GM19324 (cell line): ENCODE data around the gene HOXB3.
A peak's percentile ranks its signal among the peaks of the same experiment; 100 is the strongest.

ENCODE experiments used
- ATAC-seq: cut with Tn5 transposase; IDR thresholded peaks from one replicate; pipeline ENCODE4 v1.9.1; 2021; ENCODE audit warnings: mild to moderate bottlenecking, moderate library complexity; ENCODE audit not compliant: unreplicated experiment, low FRiP score

The HOXB3 gene

DNA sequence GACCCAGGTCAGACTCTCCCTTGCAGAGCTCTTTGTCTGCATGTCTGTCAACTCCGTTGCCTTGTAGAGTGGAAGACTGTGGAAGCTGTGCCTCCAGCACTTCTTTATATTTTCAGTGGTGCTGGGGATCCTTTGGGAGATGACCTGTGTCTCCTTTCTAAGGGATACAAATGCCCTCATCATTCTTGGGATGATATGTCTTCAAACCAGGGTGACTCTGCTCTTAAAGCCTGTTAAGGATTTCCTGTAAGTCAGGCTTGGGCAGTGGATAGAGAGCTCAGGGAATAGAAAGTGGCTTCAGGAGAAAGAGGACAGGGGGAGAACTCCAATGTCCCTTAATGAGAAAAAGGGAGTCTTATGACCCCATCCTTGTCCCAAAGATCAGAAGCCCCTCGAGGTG, 1.5 kb downstream of the HOXB3 start:
- ATAC-seq = no peak

DNA sequence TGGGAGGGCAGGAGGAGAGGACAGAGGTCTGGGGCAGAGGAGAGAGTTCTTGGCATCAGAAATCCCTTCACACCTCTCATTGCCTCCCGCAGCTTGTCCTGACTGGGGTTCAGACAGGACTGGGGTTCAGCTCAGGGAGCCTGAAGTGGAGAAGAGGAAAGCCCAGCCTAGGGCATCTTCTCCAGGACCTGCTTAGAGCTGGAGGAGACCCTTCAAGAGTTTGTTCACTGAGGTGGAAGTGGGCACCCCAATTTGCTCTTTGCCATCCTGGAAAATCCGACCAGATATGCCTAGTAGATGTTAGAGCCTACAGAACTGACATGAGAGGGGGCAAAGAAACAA, 2.0 kb downstream of the HOXB3 start:
- no peak for ATAC-seq

DNA sequence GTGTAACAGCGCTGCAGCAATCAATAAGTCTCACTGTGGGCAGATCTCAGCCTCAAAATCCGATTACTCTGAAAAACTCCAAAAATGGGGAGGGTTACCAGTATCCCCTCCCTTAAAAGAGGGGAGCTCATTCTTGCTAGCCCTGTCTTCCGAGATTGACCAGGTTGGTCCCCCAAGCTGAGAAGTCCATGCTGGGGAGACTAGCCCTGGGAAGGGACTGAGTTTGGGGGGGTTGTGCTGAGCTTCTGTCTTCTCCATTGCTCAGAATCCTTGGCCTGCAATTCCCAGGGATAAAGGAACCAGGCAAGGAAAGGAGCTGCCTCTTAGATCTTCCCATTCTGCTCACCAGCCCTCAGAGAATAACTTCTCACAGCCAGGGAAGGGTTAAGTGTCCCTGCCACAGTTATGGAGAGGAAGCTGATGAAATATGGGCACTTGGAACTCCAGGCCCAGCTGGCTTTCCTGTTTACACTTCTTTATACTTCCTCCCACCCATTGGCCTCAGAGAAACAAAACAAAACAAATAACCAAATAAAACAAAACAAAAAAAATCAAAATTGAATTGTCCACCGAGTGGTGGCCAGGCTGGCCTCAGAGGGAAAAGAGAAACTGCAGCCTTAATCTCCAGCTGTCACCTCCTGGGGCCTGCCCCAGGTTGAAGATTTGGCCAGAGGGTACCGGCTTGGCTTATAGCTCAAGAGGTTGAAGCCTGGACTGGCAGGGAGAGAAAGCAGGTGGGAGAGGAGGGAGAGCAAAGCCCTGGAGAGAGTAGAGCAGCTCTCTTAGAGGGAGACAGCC, 2.6 kb downstream of the HOXB3 start:
- ATAC-seq = no peak

DNA sequence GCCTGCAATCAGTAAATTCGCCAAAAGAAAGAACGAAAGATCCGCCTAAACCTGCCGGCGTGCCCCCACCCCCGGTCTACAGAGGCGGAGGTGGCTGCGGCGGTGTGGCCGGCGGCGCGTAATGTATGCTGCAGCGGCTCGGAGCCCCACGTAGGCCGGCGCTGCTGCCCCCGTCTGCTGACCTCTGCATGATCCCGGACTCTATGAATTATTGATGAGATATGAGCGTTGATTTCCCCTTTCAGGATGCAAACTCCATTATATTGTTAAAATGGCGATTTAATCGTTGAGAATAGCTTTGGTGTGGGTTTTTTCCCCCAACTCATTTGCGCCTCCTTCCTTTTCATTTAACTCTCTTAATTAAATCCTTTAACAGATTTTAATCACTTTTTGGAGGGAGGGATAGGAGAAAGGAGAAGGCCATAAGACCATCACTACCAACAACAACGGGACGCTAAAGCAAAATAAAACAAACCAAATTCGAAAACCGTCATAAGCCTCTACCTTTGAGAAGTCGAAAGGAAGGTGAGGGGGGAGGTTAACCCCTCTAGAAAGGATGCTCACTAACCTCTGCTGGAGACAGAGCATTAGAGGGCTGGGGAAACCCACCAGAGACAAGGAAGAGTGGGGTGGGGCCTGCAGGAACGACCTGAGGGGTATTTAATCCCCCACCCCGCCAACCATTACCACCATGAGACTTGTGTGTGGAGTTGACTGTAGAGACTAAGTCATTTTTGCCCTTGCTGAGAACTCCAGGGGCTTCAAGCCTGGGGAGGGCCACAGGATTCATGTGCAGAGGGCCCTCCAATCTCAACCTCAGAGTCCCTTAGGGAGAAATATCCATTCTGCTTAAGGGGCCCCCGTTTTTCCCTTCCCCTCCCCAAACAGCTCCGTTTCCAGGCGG, 3.4 kb downstream of the HOXB3 start:
- ATAC-seq = no peak

DNA sequence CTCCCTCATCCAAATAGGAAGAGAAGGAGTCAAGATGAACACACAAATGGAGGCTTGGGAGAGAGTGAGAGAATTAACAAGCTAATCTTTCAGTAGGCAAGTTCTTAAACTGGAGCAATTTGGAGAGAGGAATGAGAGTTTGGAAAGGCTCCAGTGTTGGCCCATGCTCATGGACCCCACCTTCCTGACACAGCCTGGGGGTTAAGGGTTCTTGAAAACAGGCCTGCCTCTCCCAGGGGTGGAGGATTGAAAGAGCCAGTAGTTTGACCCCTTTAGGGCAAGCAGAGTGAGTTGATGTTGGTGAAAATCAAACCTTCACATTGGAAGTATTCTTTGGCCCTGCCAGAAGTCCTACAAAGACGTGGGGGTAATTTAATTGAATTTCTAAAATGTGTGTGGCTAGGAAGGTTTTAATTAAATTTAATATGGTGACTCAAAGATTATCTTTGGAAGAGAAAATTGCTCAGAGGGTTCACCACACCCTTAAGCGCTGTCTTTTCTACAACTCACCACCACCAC, 5.8 kb downstream of the HOXB3 start:
- no peak for ATAC-seq

DNA sequence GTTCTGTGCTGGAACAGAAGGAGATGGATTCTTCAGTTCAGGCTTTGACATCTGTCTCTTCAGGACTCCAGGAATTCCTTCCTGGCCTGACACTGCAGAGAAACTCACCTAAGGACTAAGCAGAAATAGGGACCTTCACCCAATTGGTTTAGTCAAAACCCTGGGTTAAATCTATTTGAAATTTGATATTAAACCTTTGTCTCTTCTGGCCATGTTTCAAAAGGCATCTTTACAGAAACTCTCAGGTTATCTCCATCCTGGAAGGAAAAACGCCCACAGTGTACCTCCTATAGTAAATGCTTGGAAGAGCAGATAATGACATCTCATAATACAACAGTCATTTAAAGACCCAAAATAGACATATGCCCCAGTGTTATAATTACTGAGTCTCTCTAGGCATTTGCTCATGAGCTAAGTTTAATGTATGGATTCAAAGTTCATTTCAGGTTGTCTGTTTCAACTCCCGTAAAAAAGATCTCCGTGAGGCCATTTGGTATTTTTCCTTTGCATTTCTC, 6.3 kb downstream of the HOXB3 start:
- no peak for ATAC-seq

DNA sequence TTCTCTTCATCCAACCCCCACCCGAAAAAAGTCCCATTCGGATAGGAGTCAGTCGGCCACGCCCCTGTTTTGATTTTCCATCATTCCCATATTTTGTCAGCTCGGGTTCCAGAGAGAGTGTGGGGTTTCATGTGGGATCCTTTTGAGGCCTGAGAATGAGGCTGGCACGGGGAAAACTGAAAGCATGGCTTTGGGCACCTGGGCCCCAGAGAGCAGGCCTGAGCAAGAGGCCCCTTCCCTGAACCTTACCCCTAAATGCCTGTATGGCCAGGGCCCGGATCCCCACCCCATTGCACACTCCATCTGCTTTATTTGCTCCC, 7.3 kb downstream of the HOXB3 start:
- no peak for ATAC-seq

DNA sequence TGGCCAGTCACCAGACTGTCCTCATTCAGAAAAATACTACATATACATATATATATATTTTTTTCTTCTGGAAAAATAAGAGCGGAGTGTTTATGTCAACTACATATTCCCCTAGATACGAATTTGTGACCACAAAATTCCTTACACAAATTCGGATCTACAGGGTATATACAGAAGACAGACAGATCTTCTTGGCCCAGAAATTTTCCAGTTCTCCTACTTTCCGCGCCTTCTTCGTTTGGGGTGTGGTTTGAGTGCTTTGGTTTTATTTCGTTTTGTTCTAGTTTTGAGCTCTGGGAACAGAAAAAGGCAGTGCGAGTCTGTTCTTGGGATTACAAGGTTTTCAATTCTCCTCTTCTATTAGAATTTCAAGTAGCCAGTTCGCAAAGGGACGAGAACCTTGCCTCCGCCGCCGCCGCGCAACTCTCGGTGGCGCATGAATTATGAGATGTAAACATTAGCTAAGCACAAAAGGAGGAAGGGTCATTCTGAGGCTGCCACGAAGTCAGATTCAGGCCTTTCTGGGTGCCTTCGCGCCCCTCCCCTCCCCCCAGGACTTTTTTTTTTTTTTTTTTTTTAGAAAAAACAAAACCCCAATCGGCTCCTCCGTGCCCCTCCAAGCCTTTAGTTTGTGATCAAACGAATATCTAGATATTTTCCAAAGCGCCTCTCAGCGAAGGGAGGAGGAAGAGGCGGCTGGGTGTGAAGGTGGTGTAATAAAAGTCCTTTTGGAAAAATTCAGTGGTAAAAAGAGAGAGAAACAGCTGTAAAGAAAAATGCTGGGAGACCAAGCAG, 10.1 kb downstream of the HOXB3 start:
- ATAC-seq = no peak

DNA sequence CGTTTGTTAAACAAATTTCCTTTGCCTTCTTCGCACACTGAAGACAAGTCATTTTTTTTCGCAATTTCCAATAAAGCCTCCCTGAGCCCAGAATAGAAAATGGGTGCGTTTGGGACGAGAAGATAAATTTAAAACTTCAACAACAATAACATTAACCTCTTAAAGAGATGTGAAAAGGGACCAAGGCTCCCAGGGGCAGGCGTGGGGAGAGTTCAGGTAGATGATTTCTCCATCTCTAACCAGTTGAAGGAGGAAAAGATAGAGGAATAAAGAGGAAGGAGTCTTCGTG, 10.6 kb downstream of the HOXB3 start:
- ATAC-seq = no peak

DNA sequence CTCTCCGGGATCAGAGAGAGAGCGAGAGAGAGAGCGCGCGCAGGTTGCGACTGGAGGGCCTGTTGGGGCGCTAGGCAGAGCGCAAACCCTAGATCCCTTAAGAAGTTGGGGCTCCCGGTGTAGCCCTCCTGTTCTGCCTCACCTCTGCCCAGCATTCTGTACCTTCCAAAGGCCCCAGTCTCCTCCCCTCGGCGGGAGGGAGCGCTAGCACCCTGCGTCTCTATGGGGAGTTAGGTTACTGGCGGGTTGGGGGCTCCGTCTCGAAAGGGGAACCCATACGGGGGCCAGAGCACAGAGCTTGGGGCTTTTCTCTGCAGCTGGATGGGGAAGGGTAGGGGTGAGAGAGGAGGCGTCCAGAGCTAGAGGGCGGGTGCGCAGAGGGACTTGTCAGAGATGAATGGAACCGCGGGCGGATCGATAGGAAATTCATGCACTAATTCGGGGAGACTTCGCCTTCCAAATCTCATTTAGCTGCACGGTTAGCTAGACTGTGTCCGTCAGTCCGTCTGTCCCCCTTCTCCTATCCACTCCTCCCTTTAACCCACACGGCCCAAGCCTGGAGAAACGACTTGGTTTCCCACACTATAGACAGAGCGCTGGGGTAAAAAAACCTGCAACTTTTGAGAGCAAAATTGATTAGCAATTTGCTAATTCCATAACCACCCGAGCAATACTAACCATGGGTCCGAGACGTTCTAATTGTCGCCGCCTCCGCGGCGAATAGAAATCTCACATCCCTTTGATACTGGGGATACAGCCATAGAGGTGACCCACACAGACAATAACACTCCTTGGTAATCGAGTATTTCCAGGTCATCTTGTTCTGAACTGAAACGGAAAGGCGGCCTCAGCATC, 11.2 kb downstream of the HOXB3 start:
- ATAC-seq = peak; percentile 15

DNA sequence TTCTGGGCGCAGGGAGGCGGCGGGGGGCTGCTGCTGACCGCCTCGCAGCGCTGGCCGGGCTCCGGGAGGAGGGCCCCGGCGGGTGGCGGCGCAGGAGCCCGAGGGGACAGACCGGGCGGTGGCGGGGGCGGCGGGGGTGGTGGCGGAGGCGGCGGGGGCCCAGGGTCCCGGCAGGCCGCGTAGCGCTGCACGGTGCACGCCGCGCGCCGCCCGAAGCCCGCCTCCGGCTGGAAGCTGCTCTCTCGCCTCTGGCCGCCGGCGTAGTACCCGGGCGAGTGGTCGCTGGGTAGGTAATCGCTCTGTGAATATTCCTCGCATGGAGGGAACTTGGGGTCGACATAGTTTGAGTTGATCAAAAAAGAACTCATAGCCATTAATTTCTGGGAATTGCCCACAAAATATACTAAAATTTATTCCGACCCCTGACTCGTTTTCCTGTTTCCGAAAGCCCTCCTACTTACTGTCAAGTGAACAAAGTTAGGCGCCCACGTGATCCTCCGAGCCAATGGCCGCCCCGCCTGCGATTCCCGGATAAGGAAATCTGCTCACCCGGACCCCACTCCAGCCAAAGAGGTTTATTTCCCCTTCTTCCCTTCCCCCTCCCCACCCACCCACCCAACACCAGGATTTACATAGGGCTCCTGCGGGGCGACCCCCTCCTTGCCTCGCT, 12.0 kb downstream of the HOXB3 start, which contains the start of gene HOXB4:
TSS of gene HOXB4 (minus strand) at position 405 of the 670 bp plus-strand sequence. CDS start at position 374, 31 bp downstream.
- ATAC-seq = peak; percentile 50

DNA sequence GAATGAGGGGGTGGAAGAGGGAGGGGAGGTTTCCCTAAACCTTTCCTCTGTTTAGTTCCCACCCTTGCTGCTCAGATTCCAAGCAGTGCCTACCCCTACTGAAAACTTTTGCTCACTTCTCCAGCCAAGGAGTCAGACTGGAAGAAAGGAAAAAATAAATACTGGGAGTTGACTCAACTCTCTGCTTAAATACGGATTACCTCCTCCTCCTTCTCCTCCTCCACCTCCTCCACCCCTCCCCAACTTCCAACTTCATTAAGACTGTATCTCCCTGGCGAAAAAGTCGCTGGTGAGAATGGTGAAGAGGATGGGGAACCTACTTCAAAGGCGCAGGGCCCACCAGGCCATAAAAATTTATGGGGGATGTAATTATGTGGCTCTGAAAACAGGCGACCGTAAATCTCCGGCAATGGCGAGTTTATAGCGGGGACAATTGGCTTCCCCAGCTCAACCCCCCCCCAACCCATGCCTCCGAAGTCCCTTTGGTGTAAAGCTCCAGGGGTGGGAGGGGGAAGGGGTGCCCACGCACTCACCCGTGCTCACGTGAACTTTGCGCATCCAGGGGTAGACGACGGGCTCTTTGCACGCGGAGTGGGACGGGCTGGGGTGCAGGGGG, 12.6 kb downstream of the HOXB3 start:
- peak; percentile 14 for ATAC-seq

DNA sequence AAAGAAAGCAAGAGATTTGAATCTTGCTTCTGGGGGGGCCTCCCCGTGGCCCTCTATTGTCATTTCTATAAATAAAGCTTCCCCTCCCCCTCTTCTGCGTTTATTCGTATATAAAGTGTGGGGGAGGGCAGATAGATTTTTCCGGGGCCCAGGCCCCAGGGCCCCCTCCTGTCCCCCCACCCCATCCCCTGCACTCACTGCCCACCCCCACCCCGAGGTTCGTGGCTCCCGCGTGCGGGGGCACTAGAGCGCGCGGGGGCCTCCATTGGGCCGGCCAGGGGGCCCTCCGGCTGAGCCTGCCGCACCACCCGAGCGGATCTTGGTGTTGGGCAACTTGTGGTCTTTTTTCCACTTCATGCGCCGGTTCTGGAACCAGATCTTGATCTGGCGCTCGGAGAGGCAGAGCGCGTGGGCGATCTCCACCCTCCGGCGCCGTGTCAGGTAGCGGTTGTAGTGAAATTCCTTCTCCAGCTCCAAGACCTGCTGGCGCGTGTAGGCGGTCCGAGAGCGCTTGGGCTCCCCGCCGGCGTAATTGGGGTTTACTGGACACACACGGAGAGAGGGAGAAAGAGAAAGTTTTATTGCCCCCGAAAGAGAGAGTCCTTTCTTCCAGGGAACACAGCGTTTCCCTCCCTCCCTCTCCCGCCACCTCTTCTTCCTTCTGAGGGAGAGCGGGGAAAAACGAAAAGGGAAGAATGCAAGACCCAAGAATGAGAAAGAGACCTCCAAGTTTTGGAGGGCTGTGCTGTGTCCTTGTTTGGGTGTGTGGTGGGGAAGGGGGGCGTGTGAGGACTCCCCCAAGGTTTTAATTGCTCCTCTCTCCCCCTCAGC, 13.3 kb downstream of the HOXB3 start:
- ATAC-seq = no peak

DNA sequence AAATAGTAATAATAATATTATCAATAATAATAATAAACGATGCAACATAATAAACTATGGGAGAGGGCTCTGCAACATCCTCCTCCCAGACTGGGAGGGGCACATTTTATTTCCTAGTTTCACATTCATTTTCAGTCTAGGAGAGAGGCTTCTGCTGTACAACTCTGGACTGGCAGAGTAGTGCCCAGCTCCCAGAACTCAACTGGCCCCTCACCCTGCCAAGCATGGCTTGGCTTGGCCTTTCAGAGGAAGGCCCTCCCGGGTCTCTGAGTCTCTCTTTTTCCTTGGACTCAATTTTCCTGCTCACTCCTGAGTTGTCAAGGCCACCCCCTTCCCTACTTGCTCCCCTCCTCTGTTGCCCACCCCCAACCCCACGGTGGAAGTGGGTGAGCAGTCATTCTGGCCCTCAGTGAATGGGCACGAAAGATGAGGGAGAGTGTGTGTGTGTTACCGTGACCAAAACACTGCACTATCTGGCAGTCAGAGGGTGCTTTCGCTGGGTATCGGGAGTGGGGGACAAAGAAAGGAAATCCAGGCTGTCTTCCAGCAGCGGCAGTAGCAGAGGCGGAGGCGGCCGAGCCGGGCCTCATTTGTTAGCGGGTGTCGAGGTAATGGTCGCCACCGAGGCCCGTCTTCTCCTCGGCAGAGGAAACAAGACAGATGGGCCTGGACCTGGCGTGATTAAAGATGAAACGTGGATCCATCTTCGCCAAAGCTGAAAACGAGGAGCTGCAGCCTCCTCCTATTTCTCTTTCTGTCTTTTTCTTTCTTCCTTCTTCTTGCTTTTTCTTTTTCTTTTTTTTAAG, 14.2 kb downstream of the HOXB3 start:
- ATAC-seq = no peak

DNA sequence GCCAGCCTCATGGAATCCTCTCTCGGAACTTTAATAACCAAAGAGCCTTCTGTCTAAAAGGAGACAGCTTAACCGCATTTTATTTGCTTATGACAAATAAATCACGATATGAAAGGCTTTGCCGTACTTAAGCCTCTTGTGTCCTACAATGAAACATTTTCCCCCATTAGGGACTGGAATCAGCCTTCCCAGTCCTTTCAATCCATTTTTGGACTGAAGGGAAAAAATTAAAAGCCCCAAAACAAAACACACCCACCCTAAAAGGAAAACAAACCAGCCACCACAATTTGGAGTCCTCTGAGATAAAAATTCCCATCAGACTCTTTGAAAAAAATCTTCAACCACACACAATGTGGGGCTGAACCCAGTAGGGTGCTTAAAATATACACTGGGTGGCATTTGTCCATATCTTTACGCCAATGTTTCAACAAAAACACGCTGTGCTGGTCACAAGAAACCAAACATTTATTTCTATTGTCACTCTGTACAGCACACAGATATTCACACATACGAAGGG, 14.9 kb downstream of the HOXB3 start:
- no peak for ATAC-seq

DNA sequence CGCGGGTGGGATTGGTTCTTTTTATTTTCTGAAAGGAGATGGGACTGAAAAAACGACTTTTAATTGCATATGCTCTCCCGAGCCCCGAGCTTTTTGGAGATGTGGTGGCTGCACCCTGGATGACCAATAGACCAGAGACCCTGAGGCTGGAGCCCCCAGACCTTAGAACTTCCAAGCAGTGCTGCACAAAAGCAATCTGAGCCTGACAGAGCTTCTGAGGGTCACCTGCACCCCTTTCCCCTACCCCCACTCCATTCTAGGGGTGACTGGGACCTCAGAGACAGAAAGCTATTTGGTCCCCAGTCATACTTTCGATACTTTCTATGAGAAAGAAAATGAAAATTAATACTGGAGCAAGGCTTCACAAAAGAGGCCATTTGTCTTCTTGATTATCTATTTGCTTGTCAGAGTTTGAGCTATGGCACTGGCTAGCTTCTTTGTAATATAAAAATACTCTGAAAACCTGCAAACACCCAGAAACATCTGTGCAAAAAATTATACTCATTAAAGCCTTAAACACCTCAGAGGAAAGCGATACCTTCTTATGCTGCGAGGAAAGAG, 15.5 kb downstream of the HOXB3 start:
- no peak for ATAC-seq
